GM18519 (cell line): ENCODE results near the gene BRINP1.
"Not testable (repeated sequence)": the region's sequence is repeated elsewhere in the genome, so short reads cannot be mapped to it uniquely, and the experiment has no call there.

Experiments
- ATAC-seq: cut with Tn5 transposase; IDR thresholded peaks from one replicate; pipeline ENCODE4 v1.9.1; 2021; ENCODE audit warnings: mild to moderate bottlenecking, moderate library complexity; ENCODE audit not compliant: unreplicated experiment, low FRiP score

BRINP1 gene

DNA sequence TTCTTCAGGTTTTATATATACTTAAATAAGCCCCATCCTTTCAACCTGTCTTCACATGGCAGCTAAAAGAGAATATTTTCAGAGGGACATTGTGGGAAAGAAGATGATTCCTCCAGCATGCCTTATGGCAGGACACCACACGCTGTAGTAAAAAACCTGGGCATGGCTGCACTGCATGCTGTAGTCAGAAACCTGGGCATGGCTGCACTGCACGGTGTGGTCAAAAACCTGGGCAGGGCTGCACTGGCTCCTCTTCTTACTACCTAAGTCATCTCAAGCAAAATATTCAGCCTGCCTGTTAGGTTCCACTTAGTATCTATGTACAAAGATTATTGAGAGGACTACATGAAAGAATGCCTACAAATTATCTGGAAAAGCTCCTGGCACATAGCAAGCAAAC is 153.6 kb downstream of the BRINP1 start:
- ATAC-seq = no peak

DNA sequence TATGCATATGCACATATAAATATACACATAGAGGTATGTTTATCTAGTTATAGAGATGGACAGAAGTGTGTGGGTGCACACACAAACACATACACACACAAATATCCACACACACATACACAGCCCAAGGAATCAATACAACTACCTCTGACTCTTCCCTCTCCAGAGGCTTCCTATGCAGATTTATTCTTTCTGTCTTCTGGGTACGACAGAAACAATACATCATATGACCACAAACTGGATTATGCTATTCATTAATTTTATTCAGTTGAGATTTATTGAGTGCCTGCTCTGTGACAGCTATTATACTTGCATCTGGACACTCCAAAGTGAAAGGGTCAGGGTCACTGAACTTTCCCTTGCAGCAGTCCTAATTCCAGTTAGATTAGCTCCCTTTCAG is 155.8 kb downstream of the BRINP1 start:
- no peak for ATAC-seq

DNA sequence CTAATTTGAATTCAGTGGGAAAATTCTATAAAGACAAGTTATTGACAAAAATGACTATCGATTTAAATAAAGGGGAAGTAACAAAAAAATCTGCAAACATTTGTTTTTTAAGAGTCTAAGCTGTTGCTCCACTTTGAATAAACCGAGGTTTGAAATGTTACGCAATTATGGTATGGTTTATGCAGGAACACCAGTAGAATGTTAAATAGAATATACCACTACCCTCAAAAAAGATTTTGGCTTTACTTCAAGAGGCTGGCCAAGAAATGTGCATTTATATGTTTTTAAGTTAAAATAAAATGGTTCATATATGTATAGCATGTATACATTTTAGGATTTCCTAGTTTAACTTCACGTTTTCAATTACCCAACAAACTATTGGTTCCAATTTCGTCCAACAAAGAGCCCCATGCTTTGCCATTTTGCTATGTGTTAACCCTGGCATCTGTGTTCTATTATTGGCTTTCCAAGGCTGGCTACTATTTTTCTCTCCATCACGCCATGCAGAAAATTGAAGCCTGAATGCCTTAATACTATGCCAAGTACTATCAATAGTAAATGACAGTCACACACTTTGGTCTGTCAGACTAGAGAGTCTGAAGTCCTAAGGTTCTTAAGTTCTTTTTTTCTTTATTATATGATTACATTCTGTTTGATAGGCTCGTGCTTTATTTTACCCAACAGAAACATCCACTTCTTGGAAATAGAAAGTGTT is 171.2 kb downstream of the BRINP1 start:
- ATAC-seq = no peak

DNA sequence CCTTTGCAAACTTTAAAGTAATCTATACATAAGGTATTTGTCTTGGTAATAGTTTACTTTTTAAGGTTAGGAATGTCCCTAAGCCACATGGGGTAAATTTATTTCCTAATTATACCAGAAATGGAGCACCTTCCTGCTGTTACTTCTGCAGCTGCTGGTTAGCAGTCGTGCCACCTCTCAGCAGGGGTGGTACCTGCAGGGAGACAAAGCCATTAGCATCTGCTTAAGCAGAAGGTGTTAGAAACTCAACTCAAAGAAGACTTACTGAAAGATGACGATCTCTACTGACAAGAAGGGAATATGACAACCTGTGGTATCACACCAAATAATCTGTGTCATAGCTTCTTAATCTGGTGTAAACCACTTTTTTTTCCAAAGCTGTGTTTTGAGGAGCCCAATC is 173.7 kb downstream of the BRINP1 start:
- ATAC-seq = no peak

DNA sequence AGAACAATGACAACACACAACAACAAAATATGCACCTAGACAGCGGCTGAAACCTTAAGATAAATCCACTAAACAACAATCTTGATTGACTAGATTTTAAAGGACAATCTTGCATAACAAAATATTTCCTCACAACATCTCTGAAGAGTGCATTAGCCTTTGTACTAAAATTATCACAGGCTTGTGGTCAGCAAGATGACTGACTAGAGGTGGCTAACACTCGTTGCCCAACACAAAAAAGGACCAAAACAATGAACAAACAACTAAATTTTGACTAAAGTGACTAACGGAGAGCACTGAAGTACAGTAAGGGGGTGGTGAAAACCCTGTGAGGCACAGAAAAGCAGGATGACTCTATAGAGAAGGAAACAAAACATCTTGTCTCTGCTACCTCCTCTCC is 183.9 kb downstream of the BRINP1 start:
- no peak for ATAC-seq

DNA sequence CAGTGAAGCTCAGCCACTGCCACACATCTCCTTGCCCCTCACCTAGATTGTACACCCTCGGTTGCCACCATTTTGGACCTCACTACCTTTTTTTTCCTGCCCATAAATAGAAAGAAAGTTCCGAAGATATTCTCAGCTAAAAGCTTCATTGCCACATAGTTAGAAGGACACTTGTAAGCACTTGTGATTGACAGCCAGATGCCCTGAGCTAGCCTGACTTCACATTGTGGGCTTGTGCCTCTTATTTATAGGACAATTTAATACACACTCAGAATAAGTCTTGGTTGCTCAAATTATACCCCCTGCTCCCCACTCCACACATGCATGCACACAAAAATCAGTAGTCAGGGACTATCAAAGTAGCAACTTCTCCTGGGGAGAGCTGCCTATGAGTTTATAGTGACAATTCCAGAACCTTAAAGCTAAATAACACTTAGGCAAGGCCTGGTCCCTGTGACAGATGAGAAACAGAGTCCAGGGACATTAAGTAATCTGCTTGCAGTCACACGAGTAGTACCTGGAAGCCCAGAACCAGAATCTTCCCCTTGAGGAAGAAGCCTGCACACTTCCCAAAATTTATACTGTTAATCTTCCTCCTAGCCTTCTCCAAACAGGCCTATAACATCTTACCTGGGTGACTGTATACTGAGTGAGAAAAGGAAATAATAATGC is 184.8 kb downstream of the BRINP1 start:
- no peak for ATAC-seq

DNA sequence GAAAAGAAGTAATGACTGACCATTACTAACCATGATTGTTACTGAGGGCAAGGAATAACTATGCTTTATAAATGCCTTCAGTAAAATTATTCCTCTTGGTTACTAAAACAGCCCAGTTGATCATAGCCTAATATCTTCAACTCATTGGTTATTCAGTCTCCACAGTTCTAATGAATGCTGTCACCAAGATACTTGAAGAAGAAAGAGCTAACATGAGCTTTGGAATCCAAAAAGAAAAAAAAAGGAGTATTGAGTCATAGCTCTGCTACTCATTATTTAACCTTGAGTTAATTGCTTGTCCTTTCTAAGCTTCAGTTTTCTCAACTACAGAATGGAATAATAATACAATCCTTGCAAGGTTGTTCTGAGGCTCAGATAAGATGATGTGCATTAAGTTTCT is 187.7 kb downstream of the BRINP1 start:
- ATAC-seq = no peak

DNA sequence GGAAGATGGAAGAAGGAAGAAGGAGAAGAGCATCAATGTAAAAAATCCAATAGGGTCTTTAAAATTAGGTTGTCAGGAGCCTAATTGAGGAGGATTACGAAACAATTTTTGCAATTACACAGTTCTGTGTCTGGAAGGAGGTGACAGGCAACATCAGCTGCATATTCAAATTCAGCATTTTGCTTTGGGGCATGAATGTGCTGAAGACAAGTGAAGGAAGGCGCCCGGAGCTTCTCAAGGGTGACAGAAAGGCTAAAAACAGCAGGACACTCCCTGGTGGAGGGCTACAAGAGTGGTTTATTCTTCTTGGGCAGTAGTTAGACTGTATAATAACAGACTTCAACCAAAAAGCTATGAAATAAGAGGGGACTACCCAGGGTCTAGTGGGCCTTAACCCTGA is 188.3 kb downstream of the BRINP1 start:
- no peak for ATAC-seq

DNA sequence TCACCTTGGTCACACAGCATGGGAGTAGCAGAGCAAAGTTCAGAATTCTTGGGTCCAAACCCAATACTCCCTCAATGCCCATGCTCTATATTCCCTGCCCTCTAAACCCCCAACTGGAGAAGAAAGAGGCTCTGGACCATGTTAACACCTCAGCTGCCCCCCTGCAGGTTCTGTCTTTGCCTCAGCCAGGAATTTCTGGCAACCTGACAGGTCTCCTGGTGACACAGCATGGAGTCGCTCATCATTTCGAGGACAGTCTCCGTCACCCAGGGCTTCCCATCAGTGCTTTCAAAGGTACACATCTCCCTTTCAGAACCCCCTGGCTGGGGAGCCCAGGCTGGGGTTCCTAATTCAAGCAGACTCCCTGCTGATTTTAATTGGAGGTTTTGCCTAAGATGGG is 189.5 kb downstream of the BRINP1 start:
- no peak for ATAC-seq

DNA sequence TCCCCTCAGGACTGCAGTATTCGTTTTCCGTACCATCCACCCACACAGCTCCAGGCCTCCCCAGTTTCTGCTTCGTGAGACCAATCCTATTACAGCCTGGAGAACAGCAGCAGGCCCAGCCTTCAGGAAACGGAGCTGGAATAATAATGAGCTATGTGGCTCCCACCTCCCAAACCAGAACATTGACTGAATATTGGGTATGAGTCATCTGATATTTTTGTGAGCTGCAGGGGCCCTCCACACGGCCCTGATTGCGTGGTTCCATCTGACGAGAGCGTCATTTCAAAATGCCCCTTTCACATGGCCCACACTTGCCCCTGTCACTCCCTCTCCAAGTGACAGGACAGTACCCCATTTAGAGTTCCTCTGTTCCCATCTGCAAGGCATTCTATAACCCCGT is 192.0 kb downstream of the BRINP1 start:
- no peak for ATAC-seq

DNA sequence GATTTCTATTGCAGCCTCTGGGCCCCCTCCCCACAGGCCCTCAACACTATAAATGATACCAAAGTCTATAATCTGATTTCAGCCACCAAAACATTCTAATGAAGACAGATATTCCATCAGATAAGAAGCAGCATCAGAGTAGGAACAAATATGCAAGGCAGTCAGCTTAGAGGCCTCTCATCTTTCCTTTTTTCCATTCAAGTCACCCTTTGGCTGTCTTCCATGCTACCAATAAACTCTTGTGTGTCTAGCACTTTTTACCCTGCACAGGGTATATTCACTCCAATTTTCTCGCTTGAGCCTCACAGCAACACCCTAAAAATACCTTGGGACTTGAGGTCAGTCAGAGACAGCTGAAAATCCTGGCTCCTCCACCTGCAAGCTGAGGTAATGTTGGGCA is 193.7 kb downstream of the BRINP1 start:
- ATAC-seq = no peak

DNA sequence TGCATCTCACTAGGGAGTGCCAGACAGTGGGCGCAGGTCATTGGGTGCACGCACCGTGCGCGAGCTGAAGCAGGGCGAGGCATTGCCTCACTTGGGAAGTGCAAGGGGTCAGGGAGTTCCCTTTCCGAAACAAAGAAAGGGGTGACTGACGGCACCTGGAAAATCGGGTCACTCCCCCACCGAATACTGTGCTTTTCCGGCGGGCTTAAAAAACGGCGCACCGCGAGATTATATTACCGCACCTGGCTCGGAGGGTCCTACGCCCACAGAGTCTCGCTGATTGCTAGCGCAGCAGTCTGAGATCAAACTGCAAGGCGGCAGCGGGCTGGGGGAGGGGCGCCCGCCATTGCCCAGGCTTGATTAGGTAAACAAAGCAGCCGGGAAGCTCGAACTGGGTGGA is 200.0 kb downstream of the BRINP1 start:
- ATAC-seq = not testable (repeated sequence)

DNA sequence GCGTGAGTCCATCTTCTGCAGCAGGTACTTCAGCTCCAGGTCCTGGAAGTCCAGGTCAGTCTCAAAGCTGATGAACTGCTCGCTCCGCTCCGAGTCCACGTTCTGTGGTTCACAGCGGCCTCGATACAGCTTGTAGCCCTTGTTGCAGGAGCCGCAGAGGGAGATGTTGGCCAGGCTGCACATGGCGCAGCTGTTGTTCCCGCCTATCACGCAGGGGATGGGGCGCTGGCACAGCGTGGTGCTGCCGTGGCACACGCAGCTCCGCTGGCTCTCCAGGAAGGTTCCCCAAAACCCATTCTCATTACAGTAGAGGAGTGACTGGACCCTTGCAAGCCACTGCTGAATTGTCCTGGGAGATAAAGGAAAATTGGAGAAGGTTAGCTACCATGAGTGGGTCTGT is 201.4 kb downstream of the BRINP1 start:
- ATAC-seq = no peak

DNA sequence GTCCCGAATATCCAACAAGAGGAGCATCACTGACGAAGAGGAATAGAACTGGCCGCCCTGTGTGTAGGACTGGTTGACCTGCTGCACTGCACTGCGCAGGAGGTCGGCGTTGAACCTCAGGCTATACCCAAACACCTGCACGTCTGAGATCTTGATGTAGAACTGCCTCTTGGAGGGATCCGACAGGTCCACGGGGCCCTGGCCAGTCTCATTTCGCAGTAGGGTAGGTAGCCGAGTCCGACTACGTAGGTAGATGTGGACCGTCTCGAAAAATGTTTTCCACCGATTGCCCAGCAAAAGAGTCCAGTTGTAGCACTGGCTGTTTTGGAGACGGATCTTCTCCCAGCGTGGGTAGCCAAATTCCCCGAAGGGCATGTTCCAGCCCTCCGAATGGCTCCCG is 202.0 kb downstream of the BRINP1 start:
- ATAC-seq = no peak

DNA sequence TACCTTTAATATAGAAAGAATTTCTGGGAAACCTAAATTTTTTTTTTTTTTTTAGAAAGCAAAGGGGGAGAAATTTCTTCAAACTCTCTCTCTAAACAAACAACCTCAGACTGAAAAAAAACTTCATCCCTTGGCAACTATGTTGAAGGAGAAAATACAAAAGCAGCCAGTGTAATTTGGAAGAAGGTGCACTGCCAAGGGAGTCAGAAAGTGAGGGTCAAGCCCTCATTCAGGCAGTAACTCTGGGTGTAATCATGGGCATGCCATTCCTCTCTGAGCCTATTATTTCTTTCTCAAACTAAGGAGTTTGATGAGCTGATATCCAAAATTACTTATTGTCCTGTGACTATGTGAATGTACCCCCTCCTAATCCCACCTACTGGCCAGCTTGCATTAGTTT is 203.1 kb downstream of the BRINP1 start:
- no peak for ATAC-seq

DNA sequence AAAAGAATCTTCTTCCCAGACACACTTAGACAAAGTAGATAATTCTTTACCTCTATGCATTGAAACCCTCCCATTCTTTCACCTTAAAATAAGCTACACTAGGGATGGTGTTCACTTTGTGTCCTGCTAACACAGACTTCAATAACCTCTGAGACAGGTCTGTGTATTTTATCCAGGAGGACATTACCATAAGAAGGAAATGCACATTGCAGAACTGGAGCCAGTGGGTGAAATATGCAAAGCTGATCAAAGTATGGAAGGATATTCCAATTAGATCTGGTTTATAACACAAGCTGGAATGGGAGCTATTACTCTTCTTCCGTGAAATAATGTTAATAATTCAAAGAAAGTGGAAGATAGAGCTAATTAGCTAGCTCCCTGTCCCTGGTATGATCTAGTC is 204.1 kb downstream of the BRINP1 start:
- ATAC-seq = no peak

DNA sequence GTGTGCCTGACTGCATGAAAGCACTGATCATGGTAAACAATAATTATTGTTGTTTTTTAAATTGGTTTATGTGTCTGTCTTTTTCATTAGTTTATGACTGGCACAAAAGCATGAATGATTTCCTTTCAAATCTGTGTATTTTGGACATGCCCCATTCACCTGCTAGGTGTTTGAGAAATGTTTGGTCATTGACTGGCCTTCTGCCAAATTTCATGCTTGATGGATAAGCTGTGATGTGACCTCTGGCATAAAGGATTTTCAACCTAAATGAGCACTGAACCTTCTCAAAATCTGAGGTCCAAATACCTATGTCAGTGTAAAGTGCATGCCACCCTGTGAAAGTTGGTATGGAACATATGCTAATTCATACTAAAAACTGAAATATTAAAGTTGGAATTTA is 204.5 kb downstream of the BRINP1 start:
- ATAC-seq = no peak

DNA sequence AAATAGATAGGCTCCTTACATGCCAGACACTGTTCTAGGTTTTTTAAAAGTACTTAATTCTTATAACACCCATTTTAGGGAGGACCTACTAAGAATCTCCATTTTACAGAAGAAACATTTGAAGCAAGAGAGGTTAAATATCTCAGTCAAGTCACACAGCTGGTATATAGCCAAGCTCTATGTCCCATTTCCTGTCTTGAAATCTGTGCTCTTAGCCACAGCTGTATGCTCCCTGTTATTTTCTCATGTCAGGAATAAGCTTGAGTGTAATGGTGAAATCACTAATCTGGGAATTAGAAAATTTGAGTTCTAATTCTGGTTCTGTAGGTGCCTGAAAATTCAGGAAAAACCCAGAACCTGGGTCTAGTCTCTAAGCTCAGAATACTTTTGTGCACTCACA is 208.7 kb downstream of the BRINP1 start:
- ATAC-seq = no peak

DNA sequence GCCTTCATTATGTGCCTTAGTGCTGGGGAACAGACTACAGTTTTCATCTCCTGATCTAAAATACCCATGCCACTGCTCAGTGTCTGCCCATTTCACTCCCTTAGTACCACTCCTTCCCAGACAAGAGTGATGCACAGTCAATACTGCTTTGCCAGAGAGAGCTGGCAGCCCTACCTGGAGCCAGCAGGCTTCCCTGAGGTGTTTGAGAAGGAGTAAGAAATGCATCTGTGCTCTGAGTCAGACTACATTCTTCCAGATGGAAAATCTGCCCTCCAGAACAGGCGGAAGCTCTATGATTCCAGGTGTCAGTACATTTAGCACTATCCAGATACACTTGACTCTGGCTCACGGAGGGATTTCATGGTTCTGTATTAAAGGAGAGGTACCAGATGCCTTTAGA is 209.8 kb downstream of the BRINP1 start:
- no peak for ATAC-seq

DNA sequence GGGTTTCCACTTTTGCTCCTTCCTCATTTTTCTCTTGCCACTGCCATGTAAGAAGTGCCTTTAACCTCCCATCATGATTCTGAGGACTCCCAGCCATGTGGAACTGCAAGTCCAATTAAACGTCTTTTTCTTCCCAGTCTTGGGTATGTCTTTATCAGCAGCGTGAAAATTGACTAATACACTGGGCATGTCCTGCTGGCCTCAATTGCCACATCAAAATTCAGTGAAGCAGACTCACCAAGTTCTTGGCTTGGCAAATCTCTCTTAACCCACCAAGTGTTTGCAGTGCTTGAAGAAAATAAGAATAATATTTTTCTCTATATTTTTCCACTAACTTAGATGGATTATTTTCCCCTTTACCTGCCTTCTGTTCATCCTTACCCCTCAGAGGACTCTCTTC is 212.0 kb downstream of the BRINP1 start:
- ATAC-seq = no peak

DNA sequence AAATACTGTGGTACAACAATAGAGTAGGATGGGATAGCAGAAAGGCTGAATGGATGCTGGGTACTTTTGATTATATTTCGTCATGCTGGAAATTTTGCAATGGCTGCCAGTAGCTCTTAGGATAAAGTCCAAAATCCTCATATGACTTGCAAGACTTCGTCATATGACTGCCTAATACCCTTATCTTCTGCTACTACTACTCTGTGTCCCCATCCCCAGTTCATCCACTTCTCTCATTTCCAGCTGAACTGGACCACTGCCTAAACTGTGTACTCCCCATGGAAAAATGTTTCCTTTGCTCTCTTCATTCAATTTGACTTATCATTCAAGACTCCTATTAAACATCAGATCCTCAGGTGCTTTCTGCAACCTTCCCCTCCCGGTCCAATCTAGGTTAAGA is 212.9 kb downstream of the BRINP1 start:
- ATAC-seq = no peak

DNA sequence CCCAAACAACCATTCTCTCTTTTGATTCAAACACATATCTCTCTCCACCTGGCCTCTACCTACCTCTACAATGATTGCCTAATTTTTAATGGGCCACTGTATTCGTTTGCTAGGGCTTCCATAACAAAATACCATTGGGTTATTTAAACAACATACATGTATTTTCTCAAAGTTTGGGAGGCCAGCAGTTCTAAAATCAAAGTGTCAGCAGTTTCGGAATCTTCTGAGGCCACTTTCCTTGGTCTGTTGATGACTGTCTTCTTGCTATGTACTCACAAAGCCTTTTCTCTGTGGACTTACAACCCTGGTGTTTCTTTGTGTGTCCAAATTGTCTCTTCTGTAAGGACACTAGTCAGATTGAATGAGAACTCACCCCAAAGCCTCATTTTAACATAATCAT is 214.7 kb downstream of the BRINP1 start:
- ATAC-seq = no peak

DNA sequence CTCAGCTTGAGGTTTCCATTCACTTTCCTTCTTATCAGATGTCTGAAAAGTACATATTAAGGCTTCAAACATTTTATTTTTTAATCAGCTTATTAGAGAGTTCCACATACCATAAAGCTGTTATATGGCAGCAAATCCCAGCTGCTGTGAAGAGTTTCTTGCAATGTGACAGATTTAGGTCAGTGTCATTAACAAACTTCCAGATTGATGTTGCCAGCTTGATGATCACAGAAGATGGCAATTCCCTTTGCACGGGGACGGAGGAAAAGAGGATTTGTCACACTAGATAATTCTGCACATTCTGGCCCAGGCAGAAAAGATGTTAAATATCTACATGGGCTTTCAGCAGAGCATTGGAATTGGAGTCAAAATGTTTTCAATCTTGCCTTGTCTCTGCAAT is 215.8 kb downstream of the BRINP1 start:
- no peak for ATAC-seq
